NCI-H2227 treated with DMSO at 0.1 percent for 48 hours (cell line): Measurements from ENCODE around the gene KCNH2.
"Not testable (repeated sequence)": the region's sequence is repeated elsewhere in the genome, so short reads cannot be mapped to it uniquely, and the experiment has no call there.

ENCODE experiments used
- DNase-seq: peaks from one replicate; lab custom pipeline; 2025; lab: John Stamatoyannopoulos, UW

KCNH2 gene

GRCh38 chr7:150978126-150978789, at the start of gene KCNH2:
Gene KCNH2, minus strand, starts transcription at chr7:150978321. Its CDS starts 408 bp downstream, at chr7:150977913.
- DNase-seq: peak; percentile 79

DNA sequence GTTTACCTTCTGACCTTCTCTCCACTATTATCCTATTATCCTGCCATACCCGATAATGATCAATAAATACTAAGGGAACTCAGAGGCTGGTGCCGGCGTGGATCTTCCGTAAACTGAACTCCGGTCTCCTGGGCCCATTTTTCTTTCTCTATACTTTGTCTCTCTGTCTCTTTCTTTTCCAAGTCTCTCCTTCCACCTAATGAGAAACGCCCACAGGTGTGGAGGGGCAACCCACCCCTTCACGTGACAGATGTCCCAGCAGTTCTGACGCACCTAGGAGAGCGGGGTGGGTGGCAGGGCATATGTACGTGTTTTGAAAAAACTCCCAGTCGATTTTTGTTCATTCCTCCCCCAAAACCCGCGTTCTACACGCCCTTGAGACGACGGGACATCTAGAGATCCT, 49.6 kb upstream of the KCNH2 start:
- not testable (repeated sequence) for DNase-seq

GRCh38 chr7:151026771-151027727, 48.9 kb upstream of the KCNH2 start:
- peak; percentile 43 for DNase-seq

DNA sequence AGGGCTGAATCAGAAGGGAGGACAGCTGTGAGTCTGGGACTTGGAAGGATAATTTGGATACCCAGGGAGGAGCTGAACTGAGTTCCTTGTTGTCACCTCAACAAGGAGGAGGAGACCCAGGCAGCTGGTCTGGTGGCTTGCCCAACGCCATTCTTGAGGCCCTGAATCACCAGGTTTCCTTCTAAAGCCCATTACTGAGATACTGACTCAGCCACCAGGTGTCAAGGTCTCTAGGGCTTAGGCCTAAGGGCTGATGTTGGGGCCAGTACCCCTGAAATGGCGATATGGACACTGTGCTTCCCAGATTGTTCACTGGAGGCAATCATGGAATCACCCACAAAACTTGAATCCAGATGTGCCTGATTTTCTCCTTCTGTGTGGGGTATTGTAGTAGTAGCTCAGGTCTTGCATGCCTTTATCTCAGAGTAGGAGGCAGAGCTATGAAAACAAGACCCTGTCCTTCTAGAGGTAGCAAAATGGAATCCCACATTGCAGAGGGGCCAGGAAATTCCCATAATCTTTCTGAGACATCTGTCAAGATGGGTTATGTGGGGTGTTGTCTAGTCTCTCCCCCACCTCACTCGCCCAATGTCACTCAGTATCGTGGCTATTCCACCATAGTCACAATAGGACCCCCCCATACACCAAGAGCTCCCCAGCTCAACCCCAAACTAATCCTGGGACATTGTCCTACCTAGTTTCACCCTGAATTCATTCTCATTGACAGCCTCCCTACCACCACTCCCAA, 48.0 kb upstream of the KCNH2 start:
- DNase-seq: no peak

GRCh38 chr7:151024435-151025056, 46.4 kb upstream of the KCNH2 start, which contains the start of gene ATG9B:
Gene ATG9B, minus strand, starts transcription at chr7:151024494. Its CDS starts 71 bp downstream, at chr7:151024423.
- no peak for DNase-seq

- no peak for DNase-seq
Measured at GRCh38 chr7:151023232-151023631, 45.1 kb upstream of the KCNH2 start.

- DNase-seq: peak; percentile 15
Measured at GRCh38 chr7:151020231-151020630, 42.1 kb upstream of the KCNH2 start.

GRCh38 chr7:151019130-151019447, 41.0 kb upstream of the KCNH2 start:
- DNase-seq: no peak

GRCh38 chr7:151018421-151019129, 40.5 kb upstream of the KCNH2 start:
- no peak for DNase-seq

GRCh38 chr7:151017953-151018420, 39.9 kb upstream of the KCNH2 start:
- no peak for DNase-seq

GRCh38 chr7:151017370-151017952, 39.3 kb upstream of the KCNH2 start:
- no peak for DNase-seq

GRCh38 chr7:151016942-151017341, 38.8 kb upstream of the KCNH2 start:
- DNase-seq: no peak

DNA sequence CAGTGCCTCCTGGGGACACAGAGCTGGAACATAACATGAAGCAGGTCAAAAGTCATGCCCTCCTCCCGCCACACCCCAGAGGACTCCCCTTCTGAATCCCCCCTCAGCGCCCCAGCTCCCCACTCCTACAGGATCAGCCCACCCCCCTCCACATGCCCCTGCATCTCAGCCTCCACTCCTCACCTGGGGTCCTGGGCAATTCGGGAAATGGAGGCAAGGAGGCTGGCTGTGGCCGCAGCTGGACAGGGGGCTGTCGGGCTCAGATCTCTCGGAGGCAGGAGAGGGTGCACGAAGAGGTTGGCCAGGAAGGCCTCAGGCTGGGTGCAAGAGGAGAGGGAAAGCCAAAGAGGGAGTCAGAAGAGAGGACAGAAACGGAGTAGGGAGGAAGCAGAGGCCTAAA, 38.4 kb upstream of the KCNH2 start:
- no peak for DNase-seq

DNA sequence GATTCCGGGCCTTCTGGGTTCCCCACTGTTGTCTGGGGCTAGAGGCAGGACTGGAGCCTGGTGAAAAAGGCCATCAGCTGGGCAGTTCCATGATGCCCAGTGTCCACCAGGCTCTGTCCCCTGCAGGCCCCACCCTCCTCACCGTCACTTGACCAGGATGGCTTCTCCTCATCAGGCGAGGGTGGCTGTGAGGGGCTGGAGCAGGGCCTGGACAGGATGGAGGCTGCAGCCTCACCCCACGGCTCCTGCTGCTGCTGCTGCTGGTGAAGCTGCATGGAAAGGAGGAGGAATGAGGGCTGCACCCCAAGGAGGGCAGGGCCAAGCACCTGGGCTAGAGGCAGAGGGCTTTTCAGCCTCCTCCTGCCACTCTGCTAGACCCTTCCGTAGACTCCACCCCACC, 37.8 kb upstream of the KCNH2 start:
- DNase-seq: no peak

DNA sequence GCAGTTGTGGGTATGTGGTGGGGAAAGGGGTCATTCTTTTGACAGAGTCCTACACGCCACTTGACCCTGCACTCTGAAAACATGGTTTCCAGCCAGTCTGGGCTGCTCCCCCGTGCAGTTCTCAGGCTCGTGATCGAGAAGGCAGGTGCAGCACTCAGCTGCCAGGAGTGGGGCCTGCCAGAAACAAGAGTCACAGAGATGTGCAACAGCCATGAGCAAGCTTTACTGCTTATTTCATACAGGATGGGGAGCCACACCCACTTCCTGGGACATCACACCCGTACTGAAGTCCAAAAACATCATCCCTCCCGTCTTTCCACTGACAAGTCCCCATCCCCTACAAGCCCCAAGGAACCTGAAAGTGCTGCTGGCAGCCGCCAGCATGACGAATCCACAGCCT, 36.8 kb upstream of the KCNH2 start:
- no peak for DNase-seq

- DNase-seq: no peak
Measured at GRCh38 chr7:151013733-151014497, 35.8 kb upstream of the KCNH2 start.

DNA sequence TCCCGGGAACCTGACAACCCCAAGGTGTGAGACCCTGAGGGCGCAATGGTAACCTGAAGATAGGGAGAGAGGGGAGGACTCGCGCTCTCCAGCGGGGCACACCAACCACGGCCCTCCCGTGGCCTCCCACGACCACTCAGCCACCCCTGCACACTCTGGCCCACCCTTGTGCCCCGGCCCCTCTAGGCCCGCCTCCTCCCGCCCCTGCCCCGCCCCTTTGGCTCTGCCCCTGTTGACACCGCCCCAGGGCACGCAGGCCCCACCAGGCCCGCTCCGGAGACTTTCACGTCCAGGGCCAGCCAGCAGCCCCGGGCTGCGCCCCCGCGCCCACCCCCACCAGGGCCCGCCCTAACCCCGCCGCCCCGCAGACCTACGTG, 35.2 kb upstream of the KCNH2 start:
- no peak for DNase-seq

DNA sequence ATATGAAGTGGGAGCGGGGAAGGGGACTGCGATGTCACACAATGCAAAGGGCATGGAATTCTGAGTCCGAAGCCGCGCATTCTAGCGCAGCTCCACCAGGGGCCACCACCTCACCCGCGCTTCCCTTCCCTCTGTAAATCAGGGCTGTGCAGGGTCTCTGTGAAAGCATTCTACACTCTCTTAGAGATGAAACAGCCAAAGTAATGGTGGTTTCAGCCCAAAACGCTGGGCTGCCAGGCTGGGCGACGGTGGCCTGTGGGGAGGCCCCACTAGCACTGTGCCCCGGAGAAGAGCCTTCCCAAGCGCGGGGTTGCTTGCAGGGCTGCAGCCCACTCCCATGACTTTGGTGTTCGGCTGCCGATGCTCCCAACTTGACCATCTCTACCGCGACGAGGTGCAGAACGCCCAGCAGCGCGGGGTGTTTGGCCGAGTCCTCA, 34.8 kb upstream of the KCNH2 start:
- no peak for DNase-seq

GRCh38 chr7:151012031-151012692, 34.0 kb upstream of the KCNH2 start:
- no peak for DNase-seq

DNA sequence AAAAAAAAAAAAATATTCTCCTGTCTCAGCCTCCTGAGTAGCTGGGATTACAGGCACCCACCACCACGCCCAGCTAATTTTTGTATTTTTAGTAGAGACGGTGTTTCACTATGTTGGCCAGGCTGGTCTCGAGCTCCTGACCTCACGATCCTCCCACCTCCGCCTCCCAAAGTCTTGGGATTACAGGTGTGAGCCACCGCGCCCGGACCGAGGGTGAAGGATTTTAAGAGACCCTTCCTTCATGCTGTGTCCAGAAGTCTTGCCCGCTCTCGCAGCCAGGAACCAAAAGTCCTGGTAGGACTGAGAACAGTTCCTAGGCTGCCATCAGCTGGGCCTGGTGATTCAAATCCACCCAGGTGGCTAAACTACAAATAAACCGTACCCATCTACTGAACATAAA, 33.5 kb upstream of the KCNH2 start:
- DNase-seq: not testable (repeated sequence)
